Fibroblast of peridontal ligament (primary cell): Measurements from ENCODE around the gene WWC2.
A peak's percentile ranks its signal among the peaks of the same experiment; 100 is the strongest.

Experiments used
- DNase-seq: peaks from one replicate; pipeline ENCODE4 v3.0.0-alpha.2; 2010; ENCODE audit errors: extremely low read depth

Gene WWC2

GRCh38 chr4:183202523-183202922, 103.5 kb downstream of the WWC2 start:
- DNase-seq = no peak

- DNase-seq = no peak
These were observed 105.7 kb downstream of the WWC2 start for GRCh38 chr4:183204793-183205192.

GRCh38 chr4:183205193-183205592, 106.1 kb downstream of the WWC2 start:
- no peak for DNase-seq

GRCh38 chr4:183205709-183206108, 106.7 kb downstream of the WWC2 start:
- DNase-seq = no peak

GRCh38 chr4:183211533-183211932, 112.5 kb downstream of the WWC2 start:
- no peak for DNase-seq

- no peak for DNase-seq
These were observed 114.9 kb downstream of the WWC2 start for GRCh38 chr4:183213996-183214395.

- DNase-seq = no peak
These were observed 115.9 kb downstream of the WWC2 start for GRCh38 chr4:183214912-183215488.

- DNase-seq = no peak
These were observed 121.2 kb downstream of the WWC2 start for GRCh38 chr4:183220236-183220635.

GRCh38 chr4:183223053-183223452, 124.0 kb downstream of the WWC2 start:
- no peak for DNase-seq

- no peak for DNase-seq
These were observed 130.3 kb downstream of the WWC2 start for GRCh38 chr4:183229397-183229796.

GRCh38 chr4:183240581-183241321, 141.7 kb downstream of the WWC2 start:
- DNase-seq = no peak

- DNase-seq = peak; percentile 68
These were observed 142.2 kb downstream of the WWC2 start for GRCh38 chr4:183241322-183241640.

GRCh38 chr4:183241721-183242151, 142.7 kb downstream of the WWC2 start:
- peak; percentile 23 for DNase-seq

GRCh38 chr4:183242291-183242690, 143.2 kb downstream of the WWC2 start:
- DNase-seq = peak; percentile 19

GRCh38 chr4:183244019-183244418, 145.0 kb downstream of the WWC2 start:
- DNase-seq = no peak

- DNase-seq = no peak
These were observed 145.4 kb downstream of the WWC2 start for GRCh38 chr4:183244506-183244905.

- no peak for DNase-seq
These were observed 149.1 kb downstream of the WWC2 start for GRCh38 chr4:183248201-183248600.

GRCh38 chr4:183249854-183250253, 150.8 kb downstream of the WWC2 start:
- DNase-seq = peak; percentile 68

GRCh38 chr4:183250831-183251230, 151.8 kb downstream of the WWC2 start:
- no peak for DNase-seq

- DNase-seq = no peak
These were observed 153.9 kb downstream of the WWC2 start for GRCh38 chr4:183252959-183253358.

- no peak for DNase-seq
These were observed 154.4 kb downstream of the WWC2 start for GRCh38 chr4:183253451-183253850.

GRCh38 chr4:183254162-183254561, 155.1 kb downstream of the WWC2 start:
- no peak for DNase-seq

GRCh38 chr4:183255487-183255886, 156.4 kb downstream of the WWC2 start:
- no peak for DNase-seq

GRCh38 chr4:183256343-183256742, 157.3 kb downstream of the WWC2 start:
- DNase-seq = peak; percentile 52
